HCT116 (cell line): ENCODE results near the gene NDUFA11. TPM values are rescaled to one million over a fixed set of nuclear protein-coding genes. Genes with fewer than 3 reads are reported as not detected.
"Not testable (repeated sequence)": the region's sequence is repeated elsewhere in the genome, so short reads cannot be mapped to it uniquely, and the experiment has no call there.

ENCODE experiments used
- ATAC-seq: fragments of 200-7000 bp; cut with Tn5 transposase; 2 replicates; pipeline ENCODE4 v1.9.1; 2020; ENCODE audit warnings: mild to moderate bottlenecking, moderate library complexity
- BruUV-seq: library from RNA; stranded (reverse); fragments of 400-500 nt; replicated peaks from 2 replicates; lab custom pipeline; 2021; lab: Mats Ljungman, UMichigan
- CTCF ChIA-PET: fragments of 300-600 bp; sonication (Branson Sonifier 250); formaldehyde crosslinking; loops from one replicate; lab custom pipeline; 2021; ENCODE audit warnings: antibody characterized with exemption; lab: Charles Lee
- POLR2A ChIA-PET: fragments of 300-600, 350-600 bp; sonication (Branson Sonifier 250); formaldehyde crosslinking; loops from one replicate; lab custom pipeline; 2021; ENCODE audit warnings: antibody characterized with exemption; lab: Charles Lee
- RAD21 ChIA-PET, 2 experiments: fragments of 300-600 bp; sonication (Branson Sonifier 250); formaldehyde crosslinking; loops; one replicate each; lab custom pipeline; 2023; ENCODE audit warnings: low total read pairs in 2 of 2; ENCODE audit not compliant: uncharacterized antibody in 2 of 2, unreplicated experiment in 2 of 2, low non-redundant PET in 1 of 2; lab: Charles Lee
- DNase-seq: peaks from one replicate; pipeline ENCODE4 v3.0.0-alpha.2; 2010; ENCODE audit warnings: low read depth, low spot score
- H2AFZ ChIP-seq: fragments of 200-600 bp; shearing (Covaris generic), sonication (generic); 2 replicates; pipeline ENCODE4 v1.6.1; 2017; ENCODE audit warnings: low read depth, mixed run types, mixed read lengths, antibody characterized with exemption, low read length; ENCODE audit not compliant: poor library complexity, severe bottlenecking
- H3K27ac ChIP-seq: 2 replicates; pipeline ENCODE4 v1.5.1; 2012; ENCODE audit warnings: low read depth, low read length
- H3K27me3 ChIP-seq: fragments of 200-600 bp; sonication (generic); 2 replicates; pipeline ENCODE4 v1.6.1; 2016; ENCODE audit warnings: mixed run types, low read length, mixed read lengths; ENCODE audit not compliant: insufficient read depth
- H3K36me3 ChIP-seq, 2 experiments: fragments of 200-500 bp in 1 of 2; fragments of 200-600 bp in 1 of 2; sonication (Bioruptor generic) in 1 of 2; sonication (generic) in 1 of 2; 2 replicates each; pipeline versions ENCODE4 v1.5.1 to v1.6.1; 2014 to 2016; ENCODE audit warnings: low read length in 2 of 2, inconsistent platforms in 1 of 2, mixed read lengths in 1 of 2, mixed run types in 1 of 2; ENCODE audit not compliant: insufficient read depth in 2 of 2, control insufficient read depth in 1 of 2
- H3K4me1 ChIP-seq, 2 experiments: fragments of 200-600 bp in 1 of 2; sonication (generic) in 1 of 2; 2 replicates each; pipeline versions ENCODE4 v1.5.1 to v1.6.1; 2012 to 2017; ENCODE audit warnings: low read length in 2 of 2, inconsistent platforms in 1 of 2, mild to moderate bottlenecking in 1 of 2, mixed read lengths in 1 of 2, mixed run types in 1 of 2, moderate library complexity in 1 of 2; ENCODE audit not compliant: insufficient read depth in 2 of 2, control insufficient read depth in 1 of 2
- H3K4me2 ChIP-seq: fragments of 200-600 bp; sonication (generic); 2 replicates; pipeline ENCODE4 v1.6.1; 2017; ENCODE audit warnings: mixed run types, low read length, mixed read lengths
- H3K4me3 ChIP-seq, 2 experiments: fragments of 200-600 bp in 1 of 2; sonication (generic) in 1 of 2; replicated peaks in 1 of 2; 2 replicates each; pipeline ENCODE4 v1.5.1; 2011 to 2016; ENCODE audit warnings: low read length in 2 of 2, control low read depth in 1 of 2, low read depth in 1 of 2, mild to moderate bottlenecking in 1 of 2, mixed read lengths in 1 of 2, mixed run types in 1 of 2
- H3K79me2 ChIP-seq: fragments of 200-600 bp; sonication (generic); 2 replicates; pipeline ENCODE4 v1.6.1; 2017; ENCODE audit warnings: mild to moderate bottlenecking, mixed run types, low read length, moderate library complexity, mixed read lengths; ENCODE audit not compliant: insufficient read depth
- H3K9ac ChIP-seq: fragments of 200-600 bp; sonication (generic); 2 replicates; pipeline ENCODE4 v1.6.1; 2016; ENCODE audit warnings: low read length, mixed read lengths
- H3K9me2 ChIP-seq: fragments of 200-600 bp; sonication (generic), shearing (Covaris generic); 2 replicates; pipeline ENCODE4 v1.6.1; 2017; ENCODE audit warnings: mixed run types, mild to moderate bottlenecking, moderate library complexity; ENCODE audit not compliant: insufficient read depth
- H3K9me3 ChIP-seq, 2 experiments: fragments of 200-500 bp in 1 of 2; fragments of 200-600 bp in 1 of 2; sonication (Bioruptor generic) in 1 of 2; sonication (generic) in 1 of 2; 2 replicates each; pipeline ENCODE4 v1.6.1; 2014 to 2017; ENCODE audit warnings: low read length in 2 of 2, mixed read lengths in 2 of 2, inconsistent platforms in 1 of 2, low read depth in 1 of 2, mild to moderate bottlenecking in 1 of 2, mixed run types in 1 of 2, moderate library complexity in 1 of 2; ENCODE audit not compliant: control insufficient read depth in 1 of 2, insufficient read depth in 1 of 2
- H4K20me1 ChIP-seq: fragments of 200-600 bp; sonication (generic), shearing (Covaris generic); 2 replicates; pipeline ENCODE4 v1.6.1; 2017; ENCODE audit warnings: mixed run types, mild to moderate bottlenecking, moderate library complexity; ENCODE audit not compliant: insufficient read depth
- intact Hi-C: fragments of 100-400 bp; cut with micrococcal nuclease; formaldehyde crosslinking; loops from 2 replicates; pipeline ENCODE4 v1.10.0; 2022
- total RNA-seq: library from RNA; stranded (reverse); gene quantifications from one replicate; pipeline ENCODE4 v1.2.1, GENCODE V29; 2021; ENCODE audit not compliant: unreplicated experiment

Gene NDUFA11
- total RNA-seq, 1 experiment from 2014 or later: 311 TPM

DNA sequence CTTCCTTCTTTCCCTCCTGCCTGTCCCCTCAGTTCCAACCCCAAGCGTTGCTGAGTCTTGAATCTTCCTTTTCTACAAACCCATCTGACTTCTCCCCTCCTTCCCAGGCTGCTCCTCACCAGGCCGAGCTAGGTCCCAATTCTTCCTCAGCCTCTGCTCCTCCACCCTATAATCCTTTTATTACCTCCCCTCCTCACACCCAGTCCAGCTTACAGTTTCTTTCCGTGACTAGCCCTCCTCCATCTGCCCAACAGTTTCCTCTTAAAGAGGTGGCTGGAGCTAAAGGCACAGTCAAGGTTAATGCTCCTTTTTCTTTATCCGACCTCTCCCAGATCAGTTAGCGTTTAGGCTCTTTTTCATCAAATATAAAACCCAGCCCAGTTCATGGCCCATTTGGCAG lies 55.0 kb downstream of the NDUFA11 start:
- H3K4me2 ChIP-seq, DNase-seq, BruUV-seq, H3K9me3 ChIP-seq, RAD21 ChIA-PET, intact Hi-C loops, H3K27ac ChIP-seq, H3K9ac ChIP-seq, POLR2A ChIA-PET, H3K9me2 ChIP-seq, H3K4me3 ChIP-seq, H2AFZ ChIP-seq, H3K36me3 ChIP-seq, H3K27me3 ChIP-seq, H3K79me2 ChIP-seq, ATAC-seq, H4K20me1 ChIP-seq: not testable (repeated sequence)
- H3K4me1 ChIP-seq: peaks cover 14 to 17% of the 10 kb centered on the region in 2 experiments
- CTCF ChIA-PET: interaction anchor here (0.8 kb wide), 1 partner anchor 9 kb away, joined by 3 read pairs; no protein-coding TSS in a partner anchor

- H3K4me2 ChIP-seq, H3K27me3 ChIP-seq, BruUV-seq, H2AFZ ChIP-seq, POLR2A ChIA-PET, H4K20me1 ChIP-seq, H3K27ac ChIP-seq, H3K36me3 ChIP-seq, H3K4me3 ChIP-seq, H3K9me2 ChIP-seq, H3K79me2 ChIP-seq, H3K9ac ChIP-seq, DNase-seq, ATAC-seq, RAD21 ChIA-PET, H3K9me3 ChIP-seq, intact Hi-C loops, CTCF ChIA-PET: not testable (repeated sequence)
- H3K4me1 ChIP-seq: peaks cover 14 to 17% of the 10 kb centered on the region in 2 experiments
Measured at GRCh38 chr19:5847846-5848245, 55.7 kb downstream of the NDUFA11 start.

Other genes with a start within 250 kb of the NDUFA11 start
- gene MICOS13, start 223.3 kb downstream of the NDUFA11 start, total RNA-seq: 61.6 TPM
- gene HSD11B1L, start 222.8 kb downstream of the NDUFA11 start, total RNA-seq: 6.0 TPM
- 1,504 TPM for gene RPL36, start 213.5 kb downstream of the NDUFA11 start, total RNA-seq
- 180 TPM for gene LONP1, start 183.6 kb downstream of the NDUFA11 start, total RNA-seq
- not detected for gene CATSPERD, start 183.2 kb downstream of the NDUFA11 start, total RNA-seq
- gene PRR22, start 119.0 kb downstream of the NDUFA11 start, total RNA-seq: 13.5 TPM
- gene DUS3L, start 112.6 kb downstream of the NDUFA11 start, total RNA-seq: 78.1 TPM
- gene NRTN, start 98.7 kb downstream of the NDUFA11 start, total RNA-seq: 11.5 TPM
- not detected for gene FUT6, start 64.1 kb downstream of the NDUFA11 start, total RNA-seq
- 2.6 TPM for gene FUT3, start 52.3 kb downstream of the NDUFA11 start, total RNA-seq
- gene FUT5, start 33.2 kb downstream of the NDUFA11 start, total RNA-seq: 0.84 TPM
- 2.1 TPM for gene VMAC, start 1.1 kb upstream of the NDUFA11 start, total RNA-seq
- gene CAPS, start 10.5 kb upstream of the NDUFA11 start, total RNA-seq: 2.5 TPM
- 62.4 TPM for gene RANBP3, start 74.3 kb upstream of the NDUFA11 start, total RNA-seq
- gene RFX2, start 206.7 kb upstream of the NDUFA11 start, total RNA-seq: 13.7 TPM
- 0.37 TPM for gene ACSBG2, start 231.9 kb upstream of the NDUFA11 start, total RNA-seq